Measurements from ENCODE around the gene XXYLT1.

The XXYLT1 gene

DNA sequence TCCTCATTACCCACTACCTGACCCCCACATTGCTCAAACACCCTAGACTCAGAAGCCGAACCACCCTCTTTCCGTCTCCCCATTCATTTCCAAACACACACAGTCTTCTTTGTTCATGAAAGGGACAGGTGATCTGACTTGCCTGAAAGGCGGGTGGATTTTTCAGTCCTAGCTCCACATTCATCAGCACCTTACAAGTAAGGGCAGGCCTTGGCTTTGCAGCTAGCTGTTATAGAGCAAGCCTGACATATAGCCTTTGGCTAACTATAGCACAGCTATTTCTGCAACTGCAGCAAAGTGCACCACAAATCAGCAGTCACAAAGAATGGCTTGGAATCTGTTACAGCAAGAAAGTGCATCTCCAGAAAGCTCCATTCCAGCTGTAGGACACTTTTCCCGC is 139.8 kb downstream of the XXYLT1 start:
- DNase-seq (ENCODE audit: low read depth, low spot score), result no peak

- no peak for DNase-seq (ENCODE audit: low read depth, low spot score)
These were observed 141.1 kb downstream of the XXYLT1 start for GRCh38 chr3:195129644-195130492.

DNA sequence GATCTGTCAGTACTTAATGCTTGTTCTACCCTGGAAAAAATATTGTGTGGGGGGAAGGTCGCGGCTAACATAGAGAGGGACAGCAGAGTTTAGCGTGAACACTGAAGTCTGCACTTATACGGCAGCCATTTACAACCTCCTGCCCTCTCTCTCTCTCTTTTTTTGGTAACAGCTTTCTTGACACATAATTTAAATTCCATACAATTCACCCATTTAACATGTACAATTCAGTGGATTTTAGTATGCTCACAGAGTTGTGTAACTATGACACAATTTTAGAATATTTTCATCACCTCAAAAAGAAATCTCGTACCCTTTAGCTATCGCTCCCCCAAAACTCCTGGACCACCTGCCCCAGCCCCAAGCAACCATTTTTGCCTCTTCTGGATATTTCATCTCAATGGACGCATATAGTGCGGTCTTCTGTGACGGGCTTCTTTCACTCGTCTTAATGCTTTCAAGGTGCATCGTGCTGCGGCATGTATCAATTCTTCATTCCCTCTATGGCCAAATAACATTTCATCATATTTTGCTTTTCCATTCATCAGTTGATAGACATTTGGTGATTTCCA is 141.8 kb downstream of the XXYLT1 start:
- no peak for DNase-seq (ENCODE audit: low read depth, low spot score)

- DNase-seq (ENCODE audit: low read depth, low spot score), result no peak
These were observed 142.5 kb downstream of the XXYLT1 start for GRCh38 chr3:195128255-195129071.

DNA sequence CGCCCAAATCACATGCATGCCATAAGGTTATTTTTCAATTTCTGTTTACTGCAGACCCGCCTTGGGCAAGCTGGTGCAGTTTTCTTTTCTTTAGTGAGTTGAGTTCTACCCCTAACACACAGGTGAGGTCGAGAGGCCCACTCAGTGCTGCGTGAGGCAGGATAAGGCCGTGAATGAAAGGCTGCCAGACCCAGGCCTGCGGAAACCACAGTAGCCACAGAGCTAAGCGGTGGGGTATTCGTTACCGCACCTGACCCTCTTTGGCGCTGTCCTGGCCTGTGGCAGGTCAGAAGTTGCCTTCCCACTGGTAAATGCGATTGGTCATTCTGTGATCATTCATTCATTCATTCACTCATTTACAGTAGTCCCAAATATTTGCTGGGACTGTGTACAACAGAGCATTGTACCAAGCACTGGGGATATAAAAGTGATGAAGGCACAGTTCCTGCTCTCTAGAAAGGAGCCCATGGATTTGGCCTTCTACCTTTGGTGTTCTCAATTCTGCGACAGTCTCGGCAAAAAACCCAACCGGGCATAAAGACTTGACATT is 144.8 kb downstream of the XXYLT1 start:
- no peak for DNase-seq (ENCODE audit: low read depth, low spot score)

GRCh38 chr3:195125646-195126045 is 145.3 kb downstream of the XXYLT1 start:
- no peak for DNase-seq (ENCODE audit: low read depth, low spot score)

DNA sequence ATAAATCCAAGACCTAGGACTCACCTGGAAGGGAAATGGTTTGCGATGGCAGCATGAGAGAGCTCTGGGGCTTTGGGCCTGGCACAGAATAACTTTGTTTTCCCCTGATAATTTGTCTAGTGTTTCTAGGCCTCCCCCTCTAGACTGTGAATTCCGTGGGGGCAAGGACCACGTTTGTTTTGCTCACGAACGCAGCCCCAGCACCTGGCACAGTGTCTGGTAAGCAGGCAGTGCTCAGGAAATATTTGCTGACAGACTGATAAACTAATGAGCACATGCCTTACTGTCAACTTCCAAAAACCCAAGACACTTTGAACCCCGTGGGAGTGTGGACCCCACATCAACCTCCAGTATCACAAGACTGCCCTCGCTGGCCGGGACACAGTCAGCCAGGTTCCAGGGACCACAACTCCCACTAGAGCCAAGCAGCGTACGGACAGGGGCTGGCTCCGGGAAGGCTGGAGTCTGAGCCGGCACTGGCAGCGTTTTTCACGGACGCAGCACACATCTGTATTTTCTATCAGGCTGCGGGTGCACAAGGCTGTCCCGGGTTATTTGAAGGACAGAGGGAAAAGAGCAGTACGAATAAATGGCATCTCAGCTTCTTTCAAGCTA is 146.5 kb downstream of the XXYLT1 start:
- DNase-seq (ENCODE audit: low read depth, low spot score), result no peak

DNA sequence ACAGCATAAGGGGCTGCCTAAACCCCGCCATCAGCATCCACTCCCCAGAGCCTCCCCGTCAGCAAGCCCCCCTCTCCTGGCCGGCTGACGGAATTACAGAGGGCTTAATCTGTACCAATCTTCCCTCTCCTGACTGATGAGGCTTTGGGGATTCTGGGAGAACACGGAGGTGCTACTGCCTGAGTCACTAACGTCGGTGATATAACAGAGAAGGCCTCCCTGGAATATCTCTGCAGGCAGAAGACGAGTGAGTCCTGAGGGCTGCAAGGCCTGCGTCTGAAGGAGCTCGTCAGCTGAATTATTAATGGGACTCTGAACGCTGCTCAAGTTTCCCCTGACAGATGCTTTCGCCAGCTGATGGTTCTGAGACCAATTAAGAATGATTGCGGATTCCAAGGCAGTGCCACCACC is 147.7 kb downstream of the XXYLT1 start:
- DNase-seq (ENCODE audit: low read depth, low spot score), result no peak

GRCh38 chr3:195122261-195122660 is 148.7 kb downstream of the XXYLT1 start:
- no peak for DNase-seq (ENCODE audit: low read depth, low spot score)

GRCh38 chr3:195120267-195120601 is 150.7 kb downstream of the XXYLT1 start:
- DNase-seq (ENCODE audit: low read depth, low spot score), result no peak

DNA sequence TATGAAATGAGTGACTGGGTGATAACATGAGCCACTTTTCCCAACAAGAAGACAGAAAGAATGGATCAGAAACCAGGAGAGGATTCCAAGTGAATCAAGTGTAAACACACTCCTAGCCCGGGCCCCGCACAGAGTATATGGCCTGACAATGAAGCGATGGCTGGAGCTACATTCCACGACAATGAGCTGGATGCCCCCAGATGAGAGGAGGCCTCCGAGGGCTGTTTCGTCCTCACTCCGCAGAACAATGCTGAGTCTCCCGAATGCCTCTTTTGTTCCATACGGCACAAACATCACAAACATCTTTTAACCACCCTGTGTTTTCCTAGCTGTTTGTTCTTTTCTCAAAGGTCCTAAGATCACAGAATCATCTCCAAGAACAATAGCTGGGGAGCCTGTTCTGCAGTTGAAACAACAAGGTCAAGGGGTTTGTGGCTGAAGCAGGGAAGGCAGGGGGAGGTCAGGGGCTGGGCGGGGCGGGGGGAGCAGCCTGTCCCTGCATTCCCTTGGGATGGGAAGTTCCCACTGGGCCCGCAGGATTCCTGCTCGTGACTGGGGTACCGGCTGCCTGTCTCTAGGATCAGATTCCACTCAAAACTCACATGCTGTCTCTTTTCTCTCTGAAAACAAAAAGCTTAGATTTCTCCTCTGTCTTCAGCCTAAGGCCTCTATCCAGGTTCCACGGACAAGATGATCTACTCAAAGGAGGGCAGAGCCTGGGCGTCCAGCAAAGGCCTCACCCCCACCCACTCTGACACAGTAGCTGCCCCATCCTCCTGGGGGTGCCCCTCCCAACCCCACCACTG is 151.3 kb downstream of the XXYLT1 start:
- DNase-seq (ENCODE audit: low read depth, low spot score), result peak; percentile 93

GRCh38 chr3:195118671-195119070 is 152.3 kb downstream of the XXYLT1 start:
- DNase-seq (ENCODE audit: low read depth, low spot score), result no peak

GRCh38 chr3:195117978-195118581 is 152.9 kb downstream of the XXYLT1 start:
- no peak for DNase-seq (ENCODE audit: low read depth, low spot score)

GRCh38 chr3:195116407-195117185 is 154.4 kb downstream of the XXYLT1 start:
- DNase-seq (ENCODE audit: low read depth, low spot score), result no peak

DNA sequence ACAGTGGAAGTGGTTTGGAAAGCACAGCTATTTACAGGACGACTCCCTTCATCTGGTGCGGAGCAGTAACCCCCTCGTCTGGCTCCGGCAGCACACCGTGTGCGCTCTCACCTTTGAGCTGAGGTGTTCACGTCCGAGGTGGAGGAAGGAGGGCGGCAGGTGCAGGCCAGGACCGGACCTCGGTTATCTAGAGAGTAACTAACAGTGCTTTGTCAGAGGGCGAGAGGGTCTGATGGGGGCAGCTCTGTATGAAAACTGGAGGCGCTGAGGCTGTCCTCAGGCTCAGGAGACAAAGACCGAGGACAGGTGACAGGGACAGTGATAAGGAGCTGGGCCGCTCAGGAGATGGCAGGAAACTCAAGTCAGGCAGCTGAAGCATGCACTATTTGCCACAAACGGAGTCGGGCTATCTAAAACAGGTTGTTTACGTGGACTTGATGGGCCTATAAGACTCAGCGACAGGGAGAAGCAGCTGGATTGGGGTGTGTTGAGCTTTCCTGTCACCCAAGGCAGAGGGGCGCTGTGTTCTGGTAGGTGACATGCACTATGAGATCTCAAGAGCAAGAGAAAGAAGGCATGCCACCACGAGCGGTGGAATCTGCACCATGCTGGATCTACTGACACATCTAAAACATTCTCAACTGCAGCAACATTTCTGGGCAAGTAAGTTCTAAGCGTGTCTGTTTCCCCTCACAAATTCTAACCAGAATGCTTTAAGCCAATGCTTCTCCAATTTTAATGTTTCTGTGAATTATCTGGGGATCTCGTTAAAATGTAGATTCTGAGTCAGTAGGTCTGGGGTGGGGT is 155.2 kb downstream of the XXYLT1 start:
- DNase-seq (ENCODE audit: low read depth, low spot score), result no peak

GRCh38 chr3:195114786-195115599 is 156.0 kb downstream of the XXYLT1 start:
- no peak for DNase-seq (ENCODE audit: low read depth, low spot score)

GRCh38 chr3:195113536-195114425 is 157.2 kb downstream of the XXYLT1 start:
- DNase-seq (ENCODE audit: low read depth, low spot score), result no peak

Measured in smooth muscle cell of the brain vasculature (primary cell).